ENCODE results near the gene LAMB1. TPM values are rescaled to one million over a fixed set of nuclear protein-coding genes. Genes with fewer than 3 reads are reported as not detected.
"Not testable (repeated sequence)": the region's sequence is repeated elsewhere in the genome, so short reads cannot be mapped to it uniquely, and the experiment has no call there.

LAMB1 gene
- polyA plus RNA-seq, 1 donor from 2014 or later = not detected

DNA sequence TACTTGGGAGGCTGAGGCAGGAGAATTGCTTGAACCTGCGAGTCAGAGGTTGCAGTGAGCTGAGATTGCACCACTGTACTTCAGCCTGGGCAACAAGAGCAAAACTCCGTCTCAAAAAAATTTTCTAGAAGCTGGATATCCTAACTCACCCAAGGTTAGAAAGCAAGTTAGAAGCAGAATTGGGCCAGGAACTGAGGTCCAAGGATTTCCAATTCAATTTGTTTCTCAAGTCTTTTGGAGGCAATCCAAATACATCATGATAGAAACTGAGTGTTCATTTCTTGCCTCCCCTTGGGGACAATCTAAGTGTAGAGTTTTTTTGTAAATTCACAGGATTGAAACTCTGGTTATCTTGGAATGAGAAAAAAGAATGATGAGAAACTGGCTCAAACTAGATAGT is 45.5 kb downstream of the LAMB1 start:
- Mint-ChIP-seq H3K27ac (no peak overlapping the region), H3K9me3 (no peaks in the 10 kb centered on the region), H3K36me3 (peaks cover 2% of the 10 kb centered on the region), H3K4me3 (no peak overlapping the region), H3K27me3 (peaks cover 2% of the 10 kb centered on the region), H3K4me1 (no peaks in the 10 kb centered on the region)

DNA sequence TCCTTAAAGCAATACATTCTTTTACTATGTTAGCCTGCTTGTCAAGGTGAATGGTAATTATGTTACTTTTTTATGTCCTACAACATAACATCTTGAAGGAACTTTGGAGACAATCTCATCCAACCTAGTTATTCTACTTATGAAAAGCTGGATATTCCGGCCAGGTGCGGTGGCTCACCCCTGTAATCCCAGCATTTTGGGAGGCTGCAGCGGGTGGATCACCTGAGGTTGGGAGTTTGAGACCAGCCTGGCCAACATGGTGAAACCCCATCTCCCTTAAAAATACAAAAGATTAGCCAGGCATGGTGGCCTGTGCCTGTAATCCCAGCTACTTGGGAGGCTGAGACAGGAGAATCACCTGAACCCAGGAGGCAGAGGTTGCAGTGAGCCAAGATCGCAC is 46.0 kb downstream of the LAMB1 start:
- H3K4me3 Mint-ChIP-seq, H3K27me3 Mint-ChIP-seq, H3K36me3 Mint-ChIP-seq, H3K27ac Mint-ChIP-seq, H3K4me1 Mint-ChIP-seq, H3K9me3 Mint-ChIP-seq: not testable (repeated sequence)

DNA sequence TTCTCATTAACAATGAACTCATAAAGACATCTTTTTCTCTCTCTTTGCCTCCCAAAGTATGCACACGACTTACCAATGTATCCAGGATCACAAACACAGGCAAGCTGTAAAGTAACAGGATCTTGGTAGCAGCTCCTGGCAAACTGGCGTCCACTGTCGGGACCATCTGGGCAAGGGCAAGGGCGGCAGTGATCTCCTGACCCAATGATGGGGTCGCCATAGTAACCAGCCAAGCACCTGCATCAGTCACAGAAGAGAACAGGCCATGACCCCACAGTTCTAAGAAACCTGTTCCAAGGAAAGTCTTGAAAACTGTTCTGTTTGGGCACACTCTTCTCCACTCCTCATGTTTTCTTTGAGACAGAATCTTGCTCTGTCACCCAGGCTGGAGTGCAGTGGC is 47.6 kb downstream of the LAMB1 start:
- H3K36me3 Mint-ChIP-seq = peaks cover under 1% of the 10 kb centered on the region
- no peaks in the 10 kb centered on the region for H3K9me3 Mint-ChIP-seq
- H3K27ac Mint-ChIP-seq = no peak overlapping the region
- peaks cover 2% of the 10 kb centered on the region for H3K27me3 Mint-ChIP-seq
- no peak overlapping the region for H3K4me3 Mint-ChIP-seq
- H3K4me1 Mint-ChIP-seq = no peaks in the 10 kb centered on the region

DNA sequence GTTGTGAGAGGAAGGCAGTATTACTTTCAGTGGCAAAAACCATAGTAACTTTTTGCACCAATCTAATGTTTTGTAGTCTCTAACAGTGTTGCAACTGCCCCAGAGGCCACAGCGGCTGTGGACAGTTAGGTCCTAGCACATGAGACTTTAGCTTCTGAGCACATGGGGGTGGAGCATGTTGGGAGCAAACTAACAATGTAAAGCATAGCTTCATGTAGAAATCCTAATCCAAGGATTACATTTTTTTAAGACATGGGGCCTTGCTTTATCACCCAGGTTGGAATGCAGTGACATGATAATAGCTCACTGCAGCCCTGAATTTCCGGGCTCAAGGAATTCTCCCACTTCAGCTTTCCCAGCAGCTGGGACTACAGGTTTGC is 49.0 kb downstream of the LAMB1 start:
- no peaks in the 10 kb centered on the region for H3K9me3 Mint-ChIP-seq

DNA sequence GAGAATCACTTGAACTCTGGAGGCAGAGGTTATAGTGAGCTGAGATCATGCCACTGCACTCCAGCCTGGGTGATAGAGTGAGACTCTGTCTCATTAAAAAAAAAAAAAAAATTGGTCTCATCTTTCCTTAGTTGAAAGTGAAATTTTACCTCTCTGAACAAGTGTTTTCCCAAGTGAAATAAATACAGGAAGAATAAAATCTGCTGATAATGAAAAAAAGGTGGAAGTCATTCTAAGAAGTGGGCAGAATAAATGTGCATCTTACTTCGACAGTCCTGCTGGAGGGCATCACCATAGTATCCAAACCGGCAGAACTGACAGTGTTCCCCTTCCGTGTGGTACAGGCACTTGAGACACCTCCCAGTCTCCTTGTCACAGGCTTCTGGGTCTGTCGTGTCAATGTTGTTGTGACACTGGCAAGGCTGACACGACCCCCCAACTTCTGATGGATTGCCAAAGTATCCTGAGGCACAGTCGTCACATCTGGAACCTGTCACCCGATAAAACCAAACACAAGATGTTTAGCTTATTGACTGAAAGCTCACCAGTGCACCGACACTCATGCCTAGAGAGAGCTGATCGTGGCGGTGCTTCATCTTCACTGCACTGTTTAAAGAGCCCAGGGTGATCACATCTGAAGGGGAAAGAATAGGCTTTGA is 49.6 kb downstream of the LAMB1 start:
- Mint-ChIP-seq H3K4me3 (no peak overlapping the region), H3K27me3 (peaks cover 2% of the 10 kb centered on the region), H3K27ac (no peak overlapping the region), H3K36me3 (no peaks in the 10 kb centered on the region), H3K9me3 (no peaks in the 10 kb centered on the region), H3K4me1 (no peaks in the 10 kb centered on the region)

More for the DNA sequence above, 49.0 kb downstream of the LAMB1 start:
- no peaks in the 10 kb centered on the region for H3K4me1 Mint-ChIP-seq
- H3K36me3 Mint-ChIP-seq = no peaks in the 10 kb centered on the region
- H3K27me3 Mint-ChIP-seq = peaks cover 2% of the 10 kb centered on the region
- no peak overlapping the region for H3K27ac Mint-ChIP-seq
- no peak overlapping the region for H3K4me3 Mint-ChIP-seq

DNA sequence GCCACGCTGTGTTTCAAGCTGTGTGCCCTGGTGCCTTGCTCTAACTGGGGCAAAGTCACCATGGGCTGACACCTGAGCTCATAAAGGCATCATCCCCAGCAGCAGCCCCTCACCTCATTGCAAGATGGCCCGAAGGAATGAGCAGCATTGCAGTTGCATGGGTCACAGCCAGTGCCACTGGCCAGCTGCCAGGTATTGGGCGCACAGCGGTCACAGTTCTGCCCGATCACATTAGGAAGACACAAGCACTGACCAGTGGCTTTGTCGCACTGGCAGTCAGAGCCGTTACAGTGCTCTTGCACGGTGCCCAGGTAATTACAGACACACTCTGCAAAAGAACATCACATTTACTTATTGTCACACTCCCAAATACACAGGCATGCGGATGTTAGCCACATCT is 51.1 kb downstream of the LAMB1 start:
- Mint-ChIP-seq H3K4me1 (no peaks in the 10 kb centered on the region), H3K4me3 (no peak overlapping the region), H3K27ac (no peak overlapping the region), H3K9me3 (no peaks in the 10 kb centered on the region), H3K36me3 (no peaks in the 10 kb centered on the region), H3K27me3 (peaks cover 2% of the 10 kb centered on the region)

DNA sequence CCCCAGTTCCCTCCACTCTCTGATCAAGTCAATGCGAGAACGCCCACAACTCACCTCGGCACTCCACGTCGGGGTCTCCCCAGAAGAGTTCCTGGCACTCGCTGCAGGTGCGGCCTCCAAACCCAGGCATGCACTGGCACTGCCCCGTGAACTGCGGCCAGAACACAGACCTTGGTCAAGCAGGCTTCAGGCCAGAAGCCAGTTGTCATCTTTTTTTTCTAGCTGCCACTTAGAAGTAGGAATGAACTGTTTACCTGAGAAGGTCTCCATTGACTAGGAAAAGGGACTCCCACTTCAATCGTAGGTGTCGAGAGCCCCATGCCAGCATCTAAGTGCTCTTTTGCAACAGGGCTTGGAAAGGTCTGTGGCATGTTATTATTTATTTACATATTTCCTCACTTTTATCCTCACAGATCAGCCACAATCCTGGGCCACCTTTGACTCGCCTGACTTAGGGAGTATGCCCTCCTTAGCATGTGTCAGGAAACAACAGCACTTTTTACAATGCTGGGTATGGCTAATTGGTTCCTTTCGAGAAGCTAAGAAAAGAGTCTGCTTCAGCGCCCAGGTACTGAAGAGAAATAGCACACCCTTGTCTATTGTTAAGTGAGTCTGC is 51.7 kb downstream of the LAMB1 start:
- Mint-ChIP-seq H3K4me1 (no peaks in the 10 kb centered on the region), H3K9me3 (no peaks in the 10 kb centered on the region), H3K4me3 (no peak overlapping the region), H3K27ac (no peak overlapping the region), H3K27me3 (peaks cover 2% of the 10 kb centered on the region), H3K36me3 (no peaks in the 10 kb centered on the region)

DNA sequence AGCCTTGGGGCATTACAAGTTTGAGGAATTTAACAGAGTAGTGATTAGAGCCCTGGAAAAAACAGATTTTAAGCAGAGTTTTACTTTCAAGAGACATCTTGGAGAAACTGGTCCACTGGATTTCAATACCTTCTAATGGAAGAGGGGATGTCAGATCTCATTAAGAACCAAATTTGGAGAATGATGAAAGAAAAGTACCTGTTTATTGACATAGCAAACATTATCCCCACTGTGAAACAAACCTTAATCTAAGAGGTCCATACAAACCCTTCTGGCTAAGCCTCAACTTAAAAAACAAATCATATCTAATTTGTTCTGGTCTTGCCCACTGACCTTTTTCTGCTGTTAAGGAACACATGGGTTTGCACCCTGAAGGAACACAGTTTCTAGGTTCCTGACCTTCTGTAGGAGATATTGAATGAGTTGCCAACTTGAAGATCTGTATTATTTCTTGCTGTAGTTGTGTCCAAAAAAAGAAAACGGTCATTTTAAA is 53.5 kb downstream of the LAMB1 start:
- H3K9me3 Mint-ChIP-seq = no peaks in the 10 kb centered on the region
- H3K27ac Mint-ChIP-seq = no peak overlapping the region
- H3K4me1 Mint-ChIP-seq = no peaks in the 10 kb centered on the region
- no peaks in the 10 kb centered on the region for H3K36me3 Mint-ChIP-seq
- no peaks in the 10 kb centered on the region for H3K27me3 Mint-ChIP-seq
- no peak overlapping the region for H3K4me3 Mint-ChIP-seq

DNA sequence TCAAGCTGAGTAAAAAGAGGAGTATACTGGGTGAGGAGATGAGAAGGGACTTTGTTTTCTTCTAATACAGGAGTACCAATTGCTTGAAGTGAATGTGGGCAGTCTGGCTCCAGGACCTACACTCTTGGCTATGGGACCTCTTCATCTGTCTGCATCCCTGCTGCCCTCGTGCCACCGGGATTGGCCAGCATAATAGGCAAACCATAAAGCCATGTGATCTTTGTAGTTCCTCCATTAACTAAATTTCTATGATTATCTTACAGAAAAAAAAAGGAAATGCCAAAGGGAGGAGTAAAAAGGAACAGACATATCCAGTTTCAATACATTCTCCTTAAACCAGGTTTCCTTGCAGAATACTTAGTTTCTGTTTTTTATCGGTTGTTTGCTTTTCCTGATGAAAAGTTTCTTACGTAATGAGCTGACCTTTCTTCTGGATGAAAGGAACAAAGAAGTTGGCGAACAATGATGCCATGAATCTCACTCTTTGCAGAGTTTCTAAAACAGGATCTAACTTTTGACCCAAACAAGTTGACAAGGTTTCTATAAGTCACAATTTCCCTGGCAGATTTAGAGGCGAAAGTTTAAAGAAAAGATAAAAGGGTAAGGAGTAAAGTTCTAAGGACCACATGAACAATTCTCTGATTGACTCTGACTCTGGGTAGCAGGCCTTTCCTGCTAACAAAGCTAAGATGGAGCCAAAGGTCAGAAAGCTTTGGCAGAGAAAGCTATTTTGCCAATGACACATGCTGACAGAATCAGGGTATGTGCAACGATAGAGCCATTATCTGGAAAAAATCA is 54.1 kb downstream of the LAMB1 start:
- H3K4me3 Mint-ChIP-seq = no peak overlapping the region
- H3K27ac Mint-ChIP-seq = no peak overlapping the region
- H3K36me3 Mint-ChIP-seq = no peaks in the 10 kb centered on the region
- H3K4me1 Mint-ChIP-seq = no peaks in the 10 kb centered on the region
- no peaks in the 10 kb centered on the region for H3K27me3 Mint-ChIP-seq
- no peaks in the 10 kb centered on the region for H3K9me3 Mint-ChIP-seq

DNA sequence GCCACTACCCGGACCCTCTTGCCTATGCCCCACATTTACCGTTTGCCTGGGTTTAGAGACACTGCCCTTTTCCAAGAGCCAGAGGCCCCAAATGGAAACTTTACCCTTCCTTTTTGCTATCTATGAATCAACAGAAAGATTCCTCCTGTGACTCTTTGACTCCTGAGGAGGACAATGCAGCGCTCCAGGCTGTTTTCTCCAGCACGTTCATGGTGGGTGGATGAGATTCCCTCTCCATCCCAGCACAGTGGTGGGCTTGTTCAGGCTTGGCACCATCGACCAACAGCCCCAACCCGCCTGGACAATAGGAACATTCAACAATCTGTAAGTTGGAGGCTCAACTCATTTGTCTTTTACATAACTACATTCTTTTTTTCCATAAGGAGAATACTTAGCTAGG is 56.1 kb downstream of the LAMB1 start:
- no peaks in the 10 kb centered on the region for H3K4me1 Mint-ChIP-seq
- no peaks in the 10 kb centered on the region for H3K27me3 Mint-ChIP-seq
- no peaks in the 10 kb centered on the region for H3K36me3 Mint-ChIP-seq
- no peak overlapping the region for H3K27ac Mint-ChIP-seq
- H3K9me3 Mint-ChIP-seq = no peaks in the 10 kb centered on the region
- H3K4me3 Mint-ChIP-seq = no peak overlapping the region

DNA sequence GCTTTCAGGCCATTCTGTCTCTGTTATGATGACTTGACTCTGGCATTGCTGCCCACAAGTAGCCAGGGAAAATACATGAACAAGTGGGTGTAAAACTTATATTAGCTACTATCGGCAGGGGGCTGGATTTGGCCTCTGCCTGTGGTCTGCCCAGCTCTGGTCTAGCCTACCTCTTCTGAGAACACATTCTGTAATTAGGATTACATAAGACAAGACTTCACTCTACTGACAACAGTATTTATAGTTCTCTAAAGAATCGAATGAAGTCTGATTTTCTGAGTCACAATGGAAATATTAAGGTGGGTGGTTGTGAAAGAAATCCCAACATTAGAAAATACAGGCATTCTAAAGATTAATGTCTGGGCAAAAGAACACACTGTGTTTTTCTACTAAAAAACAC is 56.5 kb downstream of the LAMB1 start:
- Mint-ChIP-seq H3K27me3 (no peaks in the 10 kb centered on the region), H3K36me3 (no peaks in the 10 kb centered on the region), H3K4me3 (no peak overlapping the region), H3K4me1 (no peaks in the 10 kb centered on the region), H3K27ac (no peak overlapping the region), H3K9me3 (no peaks in the 10 kb centered on the region)

DNA sequence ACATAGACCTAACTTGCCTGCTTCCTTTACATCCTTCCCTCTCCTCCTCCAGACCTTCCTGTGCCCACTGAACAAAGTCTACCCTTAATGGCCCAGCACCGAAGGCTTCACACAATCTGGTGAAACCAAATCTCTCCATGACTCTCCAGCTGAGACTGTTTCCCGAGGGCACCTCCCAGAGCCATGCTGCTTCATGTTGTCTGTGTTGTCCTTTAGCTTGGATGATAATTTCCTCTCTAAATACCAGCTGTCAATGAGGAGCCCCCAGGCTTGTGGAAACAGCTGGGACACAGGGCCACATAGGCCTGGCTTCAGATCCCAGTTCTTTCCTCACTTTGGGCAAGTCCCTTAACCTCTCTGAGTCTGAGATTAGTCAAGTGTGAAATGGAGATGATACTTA is 57.6 kb downstream of the LAMB1 start:
- Mint-ChIP-seq H3K27ac (no peak overlapping the region), H3K9me3 (no peaks in the 10 kb centered on the region), H3K27me3 (no peaks in the 10 kb centered on the region), H3K36me3 (peaks cover 4% of the 10 kb centered on the region), H3K4me3 (no peak overlapping the region), H3K4me1 (no peaks in the 10 kb centered on the region)

DNA sequence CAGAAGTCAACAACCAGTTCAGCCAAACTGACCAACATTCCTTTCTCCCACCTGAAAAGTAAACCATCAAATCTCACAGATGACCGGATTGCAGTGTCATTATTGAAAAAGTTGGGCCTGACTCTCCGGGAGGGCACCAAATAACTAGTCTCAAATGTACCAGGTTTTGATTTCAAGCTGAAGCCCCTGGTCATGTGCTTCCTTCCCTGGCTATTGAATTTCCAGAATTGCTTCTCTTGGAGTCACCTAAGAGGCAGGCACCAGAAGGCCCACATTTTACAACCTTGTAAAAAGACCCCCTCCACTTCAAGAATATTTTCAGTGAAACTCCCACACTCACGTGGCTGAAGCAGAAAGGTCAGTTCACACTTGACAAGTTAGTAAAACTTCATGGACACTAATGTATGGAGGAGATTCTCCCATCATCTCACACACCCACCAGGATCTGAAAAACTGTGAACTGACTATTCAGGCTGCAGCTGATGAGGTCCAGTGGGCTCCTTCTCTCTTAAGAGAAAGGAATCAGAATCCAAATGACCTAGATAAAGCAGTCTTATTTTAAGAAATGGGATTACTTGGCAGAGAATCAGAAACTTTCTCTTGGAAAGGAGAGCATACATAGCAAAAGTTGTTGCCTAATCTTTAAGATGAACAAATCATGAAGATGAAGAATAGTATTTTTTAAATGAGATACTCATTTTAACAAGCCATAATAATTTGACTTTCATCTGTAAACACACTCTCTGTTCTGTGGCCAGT is 58.4 kb downstream of the LAMB1 start:
- no peak overlapping the region for H3K27ac Mint-ChIP-seq
- peaks cover 4% of the 10 kb centered on the region for H3K36me3 Mint-ChIP-seq
- no peak overlapping the region for H3K4me3 Mint-ChIP-seq
- H3K4me1 Mint-ChIP-seq = no peaks in the 10 kb centered on the region
- no peaks in the 10 kb centered on the region for H3K27me3 Mint-ChIP-seq
- no peaks in the 10 kb centered on the region for H3K9me3 Mint-ChIP-seq

DNA sequence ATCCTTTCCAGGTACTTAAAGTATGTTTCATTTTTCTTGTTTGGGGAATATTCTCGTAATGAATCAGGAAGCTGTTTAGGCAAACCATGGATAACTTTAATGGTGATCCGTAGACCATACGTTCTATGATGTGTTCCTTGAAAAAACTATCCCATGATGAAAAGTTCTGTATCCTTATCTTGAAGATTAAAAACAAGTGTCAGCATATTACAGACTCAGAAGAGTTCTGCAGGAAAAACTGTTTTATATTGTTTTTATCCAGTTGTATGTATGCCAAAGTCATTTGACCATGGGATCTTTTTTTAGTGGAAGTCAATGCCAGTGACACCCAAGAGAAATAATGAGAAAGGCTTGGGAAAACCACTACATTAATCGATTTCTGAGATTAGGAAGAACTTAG is 59.9 kb downstream of the LAMB1 start:
- H3K27ac Mint-ChIP-seq = no peak overlapping the region
- H3K36me3 Mint-ChIP-seq = peaks cover 4% of the 10 kb centered on the region
- H3K9me3 Mint-ChIP-seq = no peaks in the 10 kb centered on the region
- no peak overlapping the region for H3K4me3 Mint-ChIP-seq
- H3K4me1 Mint-ChIP-seq = no peaks in the 10 kb centered on the region
- no peaks in the 10 kb centered on the region for H3K27me3 Mint-ChIP-seq

DNA sequence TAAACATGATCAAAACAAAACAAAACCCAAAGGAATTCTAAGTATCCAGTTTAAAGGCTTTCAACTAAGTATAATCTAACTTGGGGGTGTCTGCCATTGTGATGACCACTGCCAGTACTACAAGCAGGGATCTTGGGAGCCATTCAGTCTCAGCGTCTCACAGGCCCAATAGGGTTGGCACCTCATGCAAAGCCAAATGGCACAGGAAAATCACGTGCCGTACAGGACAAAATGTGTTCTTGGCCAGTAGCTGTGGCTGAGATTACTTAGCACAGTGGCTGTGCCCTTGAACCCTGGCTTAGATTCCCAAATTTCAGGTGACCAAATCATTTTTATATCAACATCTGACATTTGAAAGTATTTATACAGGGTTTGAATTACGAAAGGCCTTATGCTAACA is 62.0 kb downstream of the LAMB1 start:
- H3K27ac Mint-ChIP-seq = no peak overlapping the region
- H3K27me3 Mint-ChIP-seq = no peaks in the 10 kb centered on the region

More for the DNA sequence above, 62.0 kb downstream of the LAMB1 start:
- no peaks in the 10 kb centered on the region for H3K9me3 Mint-ChIP-seq
- H3K36me3 Mint-ChIP-seq = peaks cover 7% of the 10 kb centered on the region
- H3K4me3 Mint-ChIP-seq = no peak overlapping the region
- no peaks in the 10 kb centered on the region for H3K4me1 Mint-ChIP-seq

Data from IgD-negative memory B cell (primary cell).